Mammary epithelial cell (primary cell): ENCODE results near the gene PIP4K2A.

Source experiments
- CTCF ChIP-seq, 2 donors: IDR thresholded peaks in 1 of 2; conservative IDR thresholded peaks in 1 of 2; 2 replicates each; pipeline ENCODE4 v1.5.1; 2011 to 2012; ENCODE audit warnings: inconsistent platforms in 2 of 2, low read length in 2 of 2, mild to moderate bottlenecking in 2 of 2, control low read depth in 1 of 2, low read depth in 1 of 2; ENCODE audit not compliant: insufficient read depth in 1 of 2; ENCODE audit errors: extremely low read depth in 1 of 2
- EZH2 ChIP-seq: IDR thresholded peaks from 2 replicates; pipeline ENCODE4 v1.6.1; 2012; ENCODE audit warnings: low read length, inconsistent platforms, borderline replicate concordance

DNA sequence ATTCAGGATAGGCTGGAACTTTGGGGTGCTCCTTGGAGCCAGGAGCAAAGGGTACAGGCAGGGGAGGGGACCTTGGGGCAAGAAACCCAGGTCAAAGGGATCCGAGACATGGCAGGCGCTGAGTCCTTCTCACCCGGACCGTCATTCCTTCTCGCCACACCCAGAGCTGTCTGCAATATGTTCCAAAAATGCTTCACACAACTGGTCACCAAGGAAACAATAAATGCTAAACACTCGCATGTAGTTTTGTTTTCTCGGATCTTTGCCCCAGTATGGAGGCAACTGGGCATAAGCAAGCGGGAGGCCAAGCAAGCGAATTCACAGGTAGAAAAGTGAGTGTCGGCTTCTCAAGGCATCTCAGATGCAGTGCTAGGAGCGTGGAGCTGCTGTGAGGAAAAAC is 80.8 kb downstream of the PIP4K2A start:
- TF ChIP-seq CTCF (conservative IDR thresholded peaks at IDR 0.05 in 1 of 2, IDR thresholded peaks at IDR 0.05 in 1 of 2; ENCODE audit: extremely low read depth in 1 of 2, insufficient read depth in 1 of 2, low read depth in 1 of 2, low read length in 2 of 2) (no peak), EZH2 (no peak)
